PC-9 (cell line): ENCODE data around the gene SLC16A9. TPM values are rescaled to one million over a fixed set of nuclear protein-coding genes. Genes with fewer than 3 reads are reported as not detected.

Experiments used
- BruUV-seq: library from RNA; stranded (reverse); fragments of 400-500 nt; replicated peaks from 2 replicates; lab custom pipeline; 2021; lab: Mats Ljungman, UMichigan
- CTCF ChIA-PET: fragments of 300-600 bp; sonication (Branson Sonifier 250); formaldehyde crosslinking; loops from one replicate; lab custom pipeline; 2022; ENCODE audit warnings: antibody characterized with exemption; lab: Charles Lee
- POLR2A ChIA-PET: fragments of 300-600 bp; sonication (Branson Sonifier 250); formaldehyde crosslinking; loops from one replicate; lab custom pipeline; 2022; ENCODE audit warnings: antibody characterized with exemption; ENCODE audit not compliant: unreplicated experiment; lab: Charles Lee
- DNase-seq, 2 experiments: peaks; one replicate each; pipeline versions ENCODE4 v3.0.0 to v3.0.0-alpha.2; 2015 to 2022; ENCODE audit warnings: mixed read lengths in 1 of 2
- H2AFZ ChIP-seq: fragments of 200-600 bp; sonication (generic); 2 replicates; pipeline ENCODE4 v1.8.1; 2017; ENCODE audit warnings: antibody characterized with exemption
- H3F3A ChIP-seq: fragments of 200-600 bp; sonication (generic); 2 replicates; pipeline ENCODE4 v1.8.1; 2017; ENCODE audit warnings: antibody characterized with exemption, mild to moderate bottlenecking, low read depth; ENCODE audit not compliant: insufficient read depth
- H3K27ac ChIP-seq: fragments of 200-600 bp; sonication (generic); 2 replicates; pipeline ENCODE4 v1.6.1; 2016; ENCODE audit warnings: mixed run types
- H3K27me3 ChIP-seq: fragments of 200-600 bp; sonication (generic); 2 replicates; pipeline ENCODE4 v1.6.1; 2016; ENCODE audit warnings: low read depth, mixed run types; ENCODE audit not compliant: insufficient read depth
- H3K36me3 ChIP-seq: fragments of 200-600 bp; sonication (generic); 2 replicates; pipeline ENCODE4 v1.6.1; 2016; ENCODE audit warnings: low read depth, mixed run types
- H3K4me1 ChIP-seq: fragments of 200-600 bp; sonication (generic); replicated peaks from 2 replicates; pipeline ENCODE4 v1.6.1; 2016; ENCODE audit warnings: mixed run types; ENCODE audit not compliant: insufficient read depth
- H3K4me2 ChIP-seq: fragments of 200-600 bp; sonication (generic); 2 replicates; pipeline ENCODE4 v1.6.1; 2017; ENCODE audit warnings: mixed run types
- H3K4me3 ChIP-seq: fragments of 200-600 bp; sonication (generic); 2 replicates; pipeline ENCODE4 v1.6.1; 2016; ENCODE audit warnings: mixed run types
- H3K79me2 ChIP-seq: fragments of 200-600 bp; sonication (generic); 2 replicates; pipeline ENCODE4 v1.6.1; 2017; ENCODE audit warnings: low read depth, mixed run types
- H3K9me2 ChIP-seq: fragments of 200-600 bp; sonication (generic); 2 replicates; pipeline ENCODE4 v1.8.1; 2017; ENCODE audit warnings: mild to moderate bottlenecking; ENCODE audit not compliant: insufficient read depth
- H3K9me3 ChIP-seq: fragments of 200-600 bp; sonication (generic); 2 replicates; pipeline ENCODE4 v1.8.1; 2016; ENCODE audit warnings: low read depth; ENCODE audit not compliant: insufficient read depth
- H4K20me1 ChIP-seq: fragments of 200-600 bp; sonication (generic); 2 replicates; pipeline ENCODE4 v1.8.1; 2017; ENCODE audit not compliant: insufficient read depth
- EZH2 ChIP-seq: fragments of 200-600 bp; sonication (generic); IDR thresholded peaks from 2 replicates; pipeline ENCODE4 v1.8.0; 2017; ENCODE audit warnings: antibody characterized with exemption, low read depth
- intact Hi-C: fragments of 100-400 bp; cut with micrococcal nuclease; formaldehyde crosslinking; loops from one replicate; pipeline ENCODE4 v1.10.0; 2022; ENCODE audit not compliant: unreplicated experiment
- total RNA-seq: library from RNA; stranded (reverse); gene quantifications from 2 replicates; pipeline ENCODE4 v1.2.3, GENCODE V29; 2021
- TF ChIP-seq, protein P1 (sequence below): fragments of 200-600 bp; sonication (generic); conservative IDR thresholded peaks from 2 replicates; pipeline ENCODE4 v1.6.1; 2017; ENCODE audit warnings: mixed run types, antibody characterized with exemption, mild to moderate bottlenecking, moderate library complexity

SLC16A9 gene
- total RNA-seq, 1 experiment from 2014 or later, result not detected

- H3K4me1 ChIP-seq, result no peaks in the 10 kb centered on the region
- no TSS peak for BruUV-seq
- H3F3A ChIP-seq, result no peaks in the 10 kb centered on the region
- ChIA-PET CTCF (no interaction called here), POLR2A (no interaction called here)
- intact Hi-C loops, result no loop called here
- H3K36me3 ChIP-seq, result no peaks in the 10 kb centered on the region
- H4K20me1 ChIP-seq, result no peaks in the 10 kb centered on the region
- no peak for TF ChIP-seq EZH2
- TF ChIP-seq, protein P1, sequence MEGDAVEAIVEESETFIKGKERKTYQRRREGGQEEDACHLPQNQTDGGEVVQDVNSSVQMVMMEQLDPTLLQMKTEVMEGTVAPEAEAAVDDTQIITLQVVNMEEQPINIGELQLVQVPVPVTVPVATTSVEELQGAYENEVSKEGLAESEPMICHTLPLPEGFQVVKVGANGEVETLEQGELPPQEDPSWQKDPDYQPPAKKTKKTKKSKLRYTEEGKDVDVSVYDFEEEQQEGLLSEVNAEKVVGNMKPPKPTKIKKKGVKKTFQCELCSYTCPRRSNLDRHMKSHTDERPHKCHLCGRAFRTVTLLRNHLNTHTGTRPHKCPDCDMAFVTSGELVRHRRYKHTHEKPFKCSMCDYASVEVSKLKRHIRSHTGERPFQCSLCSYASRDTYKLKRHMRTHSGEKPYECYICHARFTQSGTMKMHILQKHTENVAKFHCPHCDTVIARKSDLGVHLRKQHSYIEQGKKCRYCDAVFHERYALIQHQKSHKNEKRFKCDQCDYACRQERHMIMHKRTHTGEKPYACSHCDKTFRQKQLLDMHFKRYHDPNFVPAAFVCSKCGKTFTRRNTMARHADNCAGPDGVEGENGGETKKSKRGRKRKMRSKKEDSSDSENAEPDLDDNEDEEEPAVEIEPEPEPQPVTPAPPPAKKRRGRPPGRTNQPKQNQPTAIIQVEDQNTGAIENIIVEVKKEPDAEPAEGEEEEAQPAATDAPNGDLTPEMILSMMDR, result no peak
- H3K9me3 ChIP-seq, result no peaks in the 10 kb centered on the region
- H3K27me3 ChIP-seq, result no peaks in the 10 kb centered on the region
- no peaks in the 10 kb centered on the region for H3K9me2 ChIP-seq
- no peak for DNase-seq
- H3K4me3 ChIP-seq, result no peak overlapping the region
- no peak overlapping the region for H3K27ac ChIP-seq
- H3K4me2 ChIP-seq, result no peak overlapping the region
- H3K79me2 ChIP-seq, result no peaks in the 10 kb centered on the region
- no peak overlapping the region for H2AFZ ChIP-seq
Measured at GRCh38 chr10:59718257-59718656, 8.6 kb upstream of the SLC16A9 start.

GRCh38 chr10:59713196-59713821, 3.7 kb upstream of the SLC16A9 start:
- ChIA-PET POLR2A (no interaction called here), CTCF (no interaction called here)
- H3K4me2 ChIP-seq, result no peak overlapping the region
- H3K4me3 ChIP-seq, result no peak overlapping the region
- no peaks in the 10 kb centered on the region for H4K20me1 ChIP-seq
- H3K79me2 ChIP-seq, result no peaks in the 10 kb centered on the region
- intact Hi-C loops, result no loop called here
- no peak overlapping the region for H3K27ac ChIP-seq
- H3K4me1 ChIP-seq, result no peaks in the 10 kb centered on the region
- DNase-seq, result no peak
- no peak overlapping the region for H2AFZ ChIP-seq
- TF ChIP-seq, protein P1, result no peak
- TF ChIP-seq EZH2, result no peak
- peaks cover 6% of the 10 kb centered on the region for H3K27me3 ChIP-seq
- H3K9me3 ChIP-seq, result no peaks in the 10 kb centered on the region
- H3K36me3 ChIP-seq, result no peaks in the 10 kb centered on the region
- BruUV-seq, result no TSS peak
- H3K9me2 ChIP-seq, result no peaks in the 10 kb centered on the region
- H3F3A ChIP-seq, result no peaks in the 10 kb centered on the region

GRCh38 chr10:59711871-59712494, 2.3 kb upstream of the SLC16A9 start:
- peaks cover 6% of the 10 kb centered on the region for H3K27me3 ChIP-seq
- ChIA-PET POLR2A (no interaction called here), CTCF (no interaction called here)
- no peaks in the 10 kb centered on the region for H3K4me1 ChIP-seq
- TF ChIP-seq, protein P1, result no peak
- H3K9me2 ChIP-seq, result no peaks in the 10 kb centered on the region
- no peak for DNase-seq
- H3K79me2 ChIP-seq, result no peaks in the 10 kb centered on the region
- no TSS peak for BruUV-seq
- no peaks in the 10 kb centered on the region for H3K36me3 ChIP-seq
- no peaks in the 10 kb centered on the region for H3F3A ChIP-seq
- no peak overlapping the region for H3K4me2 ChIP-seq
- H3K27ac ChIP-seq, result no peak overlapping the region
- no peak overlapping the region for H3K4me3 ChIP-seq
- intact Hi-C loops, result no loop called here
- no peaks in the 10 kb centered on the region for H4K20me1 ChIP-seq
- H2AFZ ChIP-seq, result no peak overlapping the region
- no peaks in the 10 kb centered on the region for H3K9me3 ChIP-seq
